ENCODE results near the gene NRXN3.

The NRXN3 gene

GRCh38 chr14:79916892-79917291, 1746.7 kb downstream of the NRXN3 start:
- no peak for DNase-seq

All from anterior cingulate cortex (tissue), 58 donors.